K562 (cell line): ENCODE measurements around the gene PDIA2. TPM values are rescaled to one million over a fixed set of nuclear protein-coding genes. Genes with fewer than 3 reads are reported as not detected.

Experiments used
- ATAC-seq: fragments of 200-7000 bp; cut with Tn5 transposase; 3 replicates; pipeline ENCODE4 v1.9.1; 2020; ENCODE audit warnings: moderate library complexity
- BruUV-seq: library from RNA; stranded (reverse); fragments of 400-500 nt; replicated peaks from 2 replicates; lab custom pipeline; 2021; lab: Mats Ljungman, UMichigan
- CTCF ChIA-PET: fragments of 300-600 bp; formaldehyde crosslinking; extraction: SDS; loops from one replicate; lab custom pipeline; 2021; ENCODE audit warnings: low intra/inter-chr PET ratio; lab: Yijun Ruan, JAX
- POLR2A ChIA-PET: fragments of 300-600, 350-650 bp; sonication (Branson Sonifier 250); formaldehyde crosslinking; extraction: SDS; loops from one replicate; lab custom pipeline; 2021; ENCODE audit warnings: antibody characterized with exemption, inconsistent platforms; lab: Yijun Ruan, JAX
- DNase-seq, 4 experiments: peaks; one replicate each; pipeline versions ENCODE4 v3.0.0 to v3.0.0-alpha.2; 2011 to 2018; ENCODE audit warnings: low spot score in 3 of 4, mixed read lengths in 3 of 4; ENCODE audit errors: extremely low read depth in 1 of 4
- FAIRE-seq: peaks from 2 replicates; lab custom pipeline; 2011; peaks lifted over from hg19 to GRCh38; lab: Jason Lieb, UNC
- H2AFZ ChIP-seq: 2 replicates; pipeline ENCODE4 v1.6.0; 2011; ENCODE audit warnings: low read depth, low read length, control low read depth, inconsistent platforms
- H3K27ac ChIP-seq: fragments of 200-600 bp; 3 replicates; pipeline ENCODE4 v1.8.0; 2011; ENCODE audit warnings: low read depth, mild to moderate bottlenecking, control low read depth, inconsistent platforms, low read length, moderate library complexity, mixed read lengths; ENCODE audit errors: extremely low read depth
- H3K27me3 ChIP-seq, 2 experiments: fragments of 300-600 bp in 1 of 2; 2 replicates in 1 of 2; 3 replicates in 1 of 2; pipeline versions ENCODE4 v1.6.0 to v1.8.0; 2011; ENCODE audit warnings: inconsistent platforms in 2 of 2, low read length in 2 of 2, mild to moderate bottlenecking in 1 of 2, mixed read lengths in 1 of 2, moderate library complexity in 1 of 2; ENCODE audit not compliant: control insufficient read depth in 2 of 2, insufficient read depth in 2 of 2
- H3K36me3 ChIP-seq: fragments of 300-600 bp; 3 replicates; pipeline ENCODE4 v1.8.0; 2011; ENCODE audit warnings: mild to moderate bottlenecking, low read length, inconsistent platforms; ENCODE audit not compliant: control insufficient read depth, insufficient read depth
- H3K4me1 ChIP-seq, 2 experiments: fragments of 200-600 bp in 1 of 2; replicated peaks in 1 of 2; 2 replicates in 1 of 2; 3 replicates in 1 of 2; pipeline versions ENCODE4 v1.5.1 to v1.8.0; 2011; ENCODE audit warnings: inconsistent platforms in 2 of 2, low read length in 2 of 2, mild to moderate bottlenecking in 1 of 2, mixed read lengths in 1 of 2, moderate library complexity in 1 of 2; ENCODE audit not compliant: control insufficient read depth in 2 of 2, insufficient read depth in 2 of 2
- H3K4me2 ChIP-seq: 2 replicates; pipeline ENCODE4 v1.6.1; 2011; ENCODE audit warnings: low read length, control low read depth, inconsistent platforms, mixed read lengths; ENCODE audit not compliant: insufficient read depth
- H3K4me3 ChIP-seq: fragments of 200-600 bp; sonication (generic), shearing (Covaris generic); 2 replicates; pipeline ENCODE4 v1.5.1; 2016; ENCODE audit warnings: control low read depth, inconsistent platforms
- H3K79me2 ChIP-seq: fragments of 200-600 bp; 3 replicates; pipeline ENCODE4 v1.8.0; 2011; ENCODE audit warnings: low read length, inconsistent platforms; ENCODE audit not compliant: control insufficient read depth, insufficient read depth
- H3K9ac ChIP-seq, 2 experiments: 2 replicates each; pipeline versions ENCODE4 v1.6.0 to v1.6.1; 2011; ENCODE audit warnings: low read depth in 2 of 2, low read length in 2 of 2, control low read depth in 1 of 2, inconsistent platforms in 1 of 2, mild to moderate bottlenecking in 1 of 2, mixed read lengths in 1 of 2; ENCODE audit not compliant: insufficient read depth in 1 of 2
- H3K9me1 ChIP-seq: one replicate; pipeline ENCODE4 v1.6.0; 2011; ENCODE audit warnings: inconsistent platforms, mild to moderate bottlenecking, low read length, moderate library complexity; ENCODE audit not compliant: control insufficient read depth, insufficient read depth
- H3K9me3 ChIP-seq: replicated peaks from 2 replicates; pipeline ENCODE4 v1.5.1; 2011; ENCODE audit warnings: low read depth, low read length, inconsistent platforms; ENCODE audit not compliant: control insufficient read depth, insufficient read depth
- H4K20me1 ChIP-seq: replicated peaks from 2 replicates; pipeline ENCODE4 v1.6.1; 2011; ENCODE audit warnings: low read length, inconsistent platforms, mixed read lengths; ENCODE audit not compliant: control insufficient read depth, insufficient read depth
- ARID3B ChIP-seq: fragments of 250-450 bp; sonication (Bioruptor Pico); IDR thresholded peaks from 2 replicates; pipeline ENCODE4 v1.4.0; 2020; ENCODE audit warnings: borderline replicate concordance
- ASH1L ChIP-seq: fragments of 450-650 bp; IDR thresholded peaks from 2 replicates; pipeline ENCODE4 v1.6.1; 2018; ENCODE audit warnings: borderline replicate concordance, mild to moderate bottlenecking, low read depth; ENCODE audit not compliant: partially characterized antibody
- ATF1 ChIP-seq, 2 experiments: fragments of 450-650 bp in 1 of 2; IDR thresholded peaks; 2 replicates each; pipeline ENCODE4 v1.6.1; 2016; ENCODE audit warnings: missing compliant biosample characterization in 1 of 2, missing genetic modification characterization in 1 of 2
- BDP1 ChIP-seq: IDR thresholded peaks from 3 replicates; pipeline ENCODE4 v1.6.1; 2011; ENCODE audit not compliant: insufficient read length, insufficient read depth
- BRD9 ChIP-seq: fragments of 450-650 bp; IDR thresholded peaks from 2 replicates; pipeline ENCODE4 v1.6.1; 2018; ENCODE audit warnings: low read depth; ENCODE audit not compliant: partially characterized antibody
- E2F8 ChIP-seq: fragments of 450-650 bp; IDR thresholded peaks from 2 replicates; pipeline ENCODE4 v1.7.1; 2018; ENCODE audit warnings: mild to moderate bottlenecking, low read depth; ENCODE audit not compliant: partially characterized antibody
- EZH2 ChIP-seq: IDR thresholded peaks from 2 replicates; pipeline ENCODE4 v1.6.1; 2012; ENCODE audit warnings: low read depth, mild to moderate bottlenecking, inconsistent platforms, low read length, borderline replicate concordance
- HLTF ChIP-seq: fragments of 450-650 bp; IDR thresholded peaks from 2 replicates; pipeline ENCODE4 v1.6.1; 2016
- KHSRP ChIP-seq: fragments of 450-650 bp; IDR thresholded peaks from 2 replicates; pipeline ENCODE4 v1.6.1; 2017
- LCOR ChIP-seq: sonication (generic); formaldehyde crosslinking; IDR thresholded peaks from 2 replicates; pipeline ENCODE4 v1.8.0; 2022; ENCODE audit warnings: mild to moderate bottlenecking, missing genetic modification reagents
- MTA3 ChIP-seq: fragments of 450-650 bp; formaldehyde crosslinking; IDR thresholded peaks from 2 replicates; pipeline ENCODE4 v1.6.1; 2017; ENCODE audit warnings: mild to moderate bottlenecking, borderline replicate concordance
- NCOA4 ChIP-seq: fragments of 450-650 bp; IDR thresholded peaks from 2 replicates; pipeline ENCODE4 v1.6.1; 2018; ENCODE audit warnings: mild to moderate bottlenecking; ENCODE audit not compliant: partially characterized antibody
- SMARCA5 ChIP-seq: fragments of 450-650 bp; IDR thresholded peaks from 2 replicates; pipeline ENCODE4 v1.6.1; 2016
- SUPT5H ChIP-seq: fragments of 450-650 bp; IDR thresholded peaks from 2 replicates; pipeline ENCODE4 v1.6.1; 2016
- TARDBP ChIP-seq: fragments of 450-650 bp; IDR thresholded peaks from 2 replicates; pipeline ENCODE4 v1.6.1; 2016
- TRIM28 ChIP-seq: fragments of 450-650 bp; IDR thresholded peaks from 2 replicates; pipeline ENCODE4 v1.6.1; 2017
- ZNF408 ChIP-seq: fragments of 250-450 bp; sonication (Bioruptor Pico); IDR thresholded peaks from 2 replicates; pipeline ENCODE4 v1.4.0; 2020; ENCODE audit warnings: low read depth, mild to moderate bottlenecking, moderate library complexity
- ZNF512 ChIP-seq: IDR thresholded peaks from 2 replicates; pipeline ENCODE4 v1.6.1; 2016; ENCODE audit warnings: missing genetic modification characterization, missing compliant biosample characterization
- WGBS: fragments of 100-300 bp; shearing (Covaris generic); methylation state at CpG from one replicate; pipeline ENCODE4 v1.1.6; 2016; ENCODE audit warnings: low coverage, mixed read lengths; ENCODE audit not compliant: insufficient coverage; ENCODE audit errors: missing lambda C conversion rate; 5-methylcytosine and 5-hydroxymethylcytosine counted together
- in situ Hi-C: fragments of 300-500 bp; cut with MboI; formaldehyde crosslinking; loops from 4 replicates; pipeline ENCODE4 v1.15.0; 2018; ENCODE audit warnings: inconsistent platforms, mixed read lengths
- intact Hi-C: fragments of 100-400 bp; cut with micrococcal nuclease; formaldehyde crosslinking; loops from 2 replicates; pipeline ENCODE4 v1.14.2; 2022
- polyA plus RNA-seq, 8 experiments: library from polyadenylated mRNA; depleted of rRNA in 4 of 8; stranded (reverse) in 5 of 8; unstranded in 3 of 8; fragments of >200 nt; fragmentation: Nextera tagmentation in 2 of 8; fragmentation: Illumina TruSeq in 1 of 8; extraction: Ambion mirVana in 2 of 8; extraction: Trizol in 1 of 8; gene quantifications; 2 replicates each; pipeline versions ENCODE4 v1.2.1 to v1.2.3, GENCODE V29; 2011 to 2014; ENCODE audit warnings: inconsistent platforms in 1 of 8, missing spikeins in 1 of 8
- total RNA-seq, 7 experiments: library from RNA; depleted of rRNA in 6 of 7; stranded (reverse); fragments of >200 nt in 6 of 7; fragmentation: Illumina TruSeq in 2 of 7; extraction: Trizol in 2 of 7; gene quantifications; 2 replicates each; pipeline versions ENCODE4 v1.2.1 to v1.2.3, GENCODE V29; 2011 to 2021; ENCODE audit warnings: low replicate concordance in 1 of 7

Gene PDIA2
- total and polyA plus RNA-seq, 9 of the 15 experiments (the other 6 are each of a cell fraction or from before 2014, with no cell fraction given): 0.13 to 0.92 (median 0.23) TPM; not detected in 4

- FAIRE-seq: peak; percentile 90
- 1% methylated on average over 52 of the region's 85 CpGs for WGBS
- in situ Hi-C loops: no loop called here
- TF ChIP-seq SUPT5H (peak; percentile 80), TARDBP (peak; percentile 77), TRIM28 (peak; percentile 42; the same call in 1 of the 2 replicates), BDP1 (no peak), E2F8 (peak; percentile 69), SMARCA5 (peak; percentile 44; the same call in 1 of the 2 replicates), BRD9 (no peak), ASH1L (peak; percentile 69), EZH2 (no peak), NCOA4 (no peak), KHSRP (no peak), MTA3 (no peak), ZNF408 (CRISPR knock-in tag) (no peak), ATF1 (CRISPR knock-in tag; IDR thresholded peaks at IDR 0.05) (no peak), ATF1 (tag; IDR thresholded peaks at IDR 0.05) (peak; percentile 94), LCOR (CRISPR knock-in tag) (no peak), HLTF (peak; percentile 90; the same call in 1 of the 2 replicates), ZNF512 (tag) (no peak), ARID3B (CRISPR knock-in tag) (no peak)
Measured at GRCh38 chr16:234468-235305, 48.3 kb upstream of the PDIA2 start, which contains the start of gene FAM234A. TSS of gene FAM234A (plus strand) at chr16:234821. CDS start at chr16:254414, 19,593 bp downstream.

More at GRCh38 chr16:234468-235305, 48.3 kb upstream of the PDIA2 start, which contains the start of gene FAM234A:
- DNase-seq (peak; percentile 93 to 97 (median 95)), ATAC-seq (peak; percentile 90)
- Histone ChIP-seq H3K27ac (peak within 1 kb of the TSS; percentile 92), H3K79me2 (peaks cover 19% of the 10 kb centered on the region), H3K27me3 (no peaks in the 10 kb centered on the region), H2AFZ (peak within 1 kb of the TSS; percentile 99), H3K4me3 (peak within 1 kb of the TSS; percentile 87), H3K4me1 (peaks cover 7 to 29% of the 10 kb centered on the region in 2 experiments), H3K9me3 (no peaks in the 10 kb centered on the region; the same call in 1 of the 2 replicates), H3K9me1 (no peaks in the 10 kb centered on the region), H3K9ac (peak within 1 kb of the TSS; percentile 88 to 96), H3K4me2 (peak within 1 kb of the TSS; percentile 99), H3K36me3 (no peaks in the 10 kb centered on the region), H4K20me1 (no peaks in the 10 kb centered on the region)
- BruUV-seq: no TSS peak
- ChIA-PET POLR2A (interaction anchor here (0.7 to 1.4 kb wide), 8 partner anchors 8 to 294 kb away, joined by 3 to 4 read pairs (median 3); no protein-coding TSS in a partner anchor), CTCF (no interaction called here)
- intact Hi-C loops: loop anchor here (5.0 kb wide), 1 partner anchor 118 kb away; the partner anchor contains the start of gene AXIN1
